CD14-positive monocyte (primary cell): Measurements from ENCODE around the gene IGF1. TPM values are rescaled to one million over a fixed set of nuclear protein-coding genes. Genes with fewer than 3 reads are reported as not detected.
"Not testable (repeated sequence)": the region's sequence is repeated elsewhere in the genome, so short reads cannot be mapped to it uniquely, and the experiment has no call there.

Experiments
- DNase-seq, 3 donors: peaks; one replicate each; pipeline ENCODE4 v3.0.0-alpha.2; 2011 to 2022
- H2AFZ ChIP-seq: 2 replicates; pipeline ENCODE4 v1.6.0; 2012; ENCODE audit warnings: mild to moderate bottlenecking, low read depth, low read length, inconsistent platforms; ENCODE audit not compliant: insufficient read depth, poor library complexity, severe bottlenecking
- H3K27ac ChIP-seq, 2 donors: 1 replicate in 1 of 2; 2 replicates in 1 of 2; pipeline ENCODE4 v1.5.1; 2012 to 2013; ENCODE audit warnings: low read length in 2 of 2, control low read depth in 1 of 2, inconsistent platforms in 1 of 2, low read depth in 1 of 2, mild to moderate bottlenecking in 1 of 2
- H3K27me3 ChIP-seq, 2 donors: one replicate each; pipeline versions ENCODE4 v1.6.0 to v1.6.1; 2011 to 2013; ENCODE audit warnings: low read length in 2 of 2; ENCODE audit not compliant: control insufficient read depth in 2 of 2, insufficient read depth in 2 of 2
- H3K36me3 ChIP-seq, 2 donors: replicated peaks in 1 of 2; 1 replicate in 1 of 2; 2 replicates in 1 of 2; pipeline versions ENCODE4 v1.5.1 to v1.6.1; 2012 to 2013; ENCODE audit warnings: low read length in 2 of 2, control low read depth in 1 of 2, inconsistent platforms in 1 of 2, mild to moderate bottlenecking in 1 of 2; ENCODE audit not compliant: insufficient read depth in 2 of 2, control insufficient read depth in 1 of 2
- H3K4me1 ChIP-seq, 2 donors: 1 replicate in 1 of 2; 2 replicates in 1 of 2; pipeline versions ENCODE4 v1.5.1 to v1.6.1; 2012 to 2013; ENCODE audit warnings: low read length in 2 of 2, control low read depth in 1 of 2, inconsistent platforms in 1 of 2, mild to moderate bottlenecking in 1 of 2, moderate library complexity in 1 of 2; ENCODE audit not compliant: insufficient read depth in 2 of 2, control insufficient read depth in 1 of 2
- H3K4me2 ChIP-seq: replicated peaks from 2 replicates; pipeline ENCODE3; 2012; ENCODE audit warnings: low read length, moderate library complexity, mild to moderate bottlenecking; ENCODE audit not compliant: poor library complexity, severe bottlenecking; ENCODE audit errors: extremely low read depth
- H3K4me3 ChIP-seq, 3 experiments: fragments of 200-600 bp in 1 of 3; sonication (generic) in 1 of 3; replicated peaks in 1 of 3; 1 replicate in 2 of 3; 2 replicates in 1 of 3; pipeline ENCODE4 v1.5.1; 2011 to 2013; ENCODE audit warnings: low read length in 3 of 3, mild to moderate bottlenecking in 3 of 3, control low read depth in 2 of 3, low read depth in 2 of 3, inconsistent platforms in 1 of 3, moderate library complexity in 1 of 3
- H3K79me2 ChIP-seq: 2 replicates; pipeline ENCODE4 v1.6.0; 2012; ENCODE audit warnings: mild to moderate bottlenecking, control low read depth, inconsistent platforms, low read length, moderate library complexity; ENCODE audit not compliant: insufficient read depth
- H3K9ac ChIP-seq: 2 replicates; pipeline ENCODE4 v1.6.0; 2017; ENCODE audit warnings: low read length, mild to moderate bottlenecking; ENCODE audit not compliant: insufficient read depth, poor library complexity, severe bottlenecking
- H3K9me3 ChIP-seq, 2 donors: replicated peaks in 1 of 2; 1 replicate in 1 of 2; 2 replicates in 1 of 2; pipeline versions ENCODE4 v1.5.1 to v1.6.1; 2012 to 2013; ENCODE audit warnings: low read length in 2 of 2, control low read depth in 1 of 2; ENCODE audit not compliant: control insufficient read depth in 1 of 2, insufficient read depth in 1 of 2
- H4K20me1 ChIP-seq: 2 replicates; pipeline ENCODE4 v1.6.0; 2012; ENCODE audit warnings: mild to moderate bottlenecking, low read length, control low read depth, moderate library complexity; ENCODE audit not compliant: insufficient read depth
- H3K27ac Mint-ChIP-seq, 7 donors: one replicate each; pipeline ENCODE4 v1.8.0; 2020; ENCODE audit warnings: mild to moderate bottlenecking in 7 of 7, mixed read lengths in 7 of 7, moderate library complexity in 6 of 7, inconsistent platforms in 2 of 7
- H3K27me3 Mint-ChIP-seq, 3 donors: one replicate each; pipeline ENCODE4 v1.8.0; 2021 to 2022; ENCODE audit warnings: low read depth in 3 of 3, mild to moderate bottlenecking in 3 of 3, mixed read lengths in 3 of 3, moderate library complexity in 3 of 3, inconsistent platforms in 1 of 3
- H3K36me3 Mint-ChIP-seq, 2 donors: one replicate each; pipeline ENCODE4 v1.8.0; 2020; ENCODE audit warnings: mixed read lengths in 2 of 2, inconsistent platforms in 1 of 2, mild to moderate bottlenecking in 1 of 2
- H3K4me1 Mint-ChIP-seq: one replicate; pipeline ENCODE4 v1.8.0; 2020; ENCODE audit warnings: mild to moderate bottlenecking, mixed read lengths
- H3K4me3 Mint-ChIP-seq, 2 donors: one replicate each; pipeline ENCODE4 v1.8.0; 2020; ENCODE audit warnings: mild to moderate bottlenecking in 2 of 2, mixed read lengths in 2 of 2, moderate library complexity in 1 of 2
- H3K9me3 Mint-ChIP-seq, 7 donors: one replicate each; pipeline ENCODE4 v1.8.0; 2020 to 2022; ENCODE audit warnings: mixed read lengths in 7 of 7, mild to moderate bottlenecking in 6 of 7, moderate library complexity in 6 of 7, inconsistent platforms in 2 of 7
- WGBS: methylation state at CpG from one replicate; pipeline ENCODE4 v1.1.5; 2013; ENCODE audit warnings: missing lambda C conversion rate; ENCODE audit not compliant: insufficient coverage; 5-methylcytosine and 5-hydroxymethylcytosine counted together
- intact Hi-C, 2 donors: fragments of 100-400 bp; cut with micrococcal nuclease; formaldehyde crosslinking; loops; one replicate each; pipeline versions ENCODE4 v1.15.0 to v1.15.1; 2023
- polyA plus RNA-seq, 3 donors: library from polyadenylated mRNA; depleted of rRNA in 1 of 3; unstranded in 2 of 3; stranded (reverse) in 1 of 3; fragments of 300-500 nt in 2 of 3; fragments of >200 nt in 1 of 3; fragmentation: Illumina TruSeq in 2 of 3; gene quantifications; 1 replicate in 2 of 3; 2 replicates in 1 of 3; pipeline ENCODE4 v1.2.3, GENCODE V29; 2012 to 2021
- TF ChIP-seq, protein P1 (sequence below): fragments of 200-600 bp; IDR thresholded peaks from one replicate; pipeline ENCODE4 v1.8.0; 2022; ENCODE audit warnings: antibody characterized with exemption, mild to moderate bottlenecking

The IGF1 gene
- polyA plus RNA-seq, 3 donors: not detected

DNA sequence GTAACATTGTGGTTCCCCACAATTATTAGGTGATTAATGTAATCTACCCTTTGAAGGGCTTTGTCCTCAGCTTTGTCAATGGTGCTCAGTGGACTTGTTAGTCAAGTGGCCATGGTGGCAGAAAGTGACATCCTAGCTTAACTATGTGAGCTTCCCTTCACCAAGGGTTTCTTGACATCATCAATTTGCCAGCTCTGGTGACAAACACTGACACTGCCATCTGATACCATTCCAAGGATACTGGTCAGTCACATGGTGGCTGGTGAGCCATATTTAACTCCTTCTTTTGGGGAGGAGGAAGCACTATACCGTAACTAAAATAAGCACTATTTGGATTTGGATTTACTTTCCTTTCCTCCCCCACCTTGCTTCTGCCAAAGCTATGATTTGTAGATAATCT is 115.7 kb downstream of the IGF1 start:
- Histone ChIP-seq H3K9me3 (peaks cover 5 to 11% of the 10 kb centered on the region in 2 donors), H3K9ac (no peak overlapping the region), H2AFZ (no peak overlapping the region), H3K27me3 (no peaks in the 10 kb centered on the region), H3K4me1 (no peaks in the 10 kb centered on the region), H3K27ac (no peak overlapping the region), H4K20me1 (no peaks in the 10 kb centered on the region), H3K4me3 (no peak overlapping the region), H3K79me2 (no peaks in the 10 kb centered on the region), H3K36me3 (no peaks in the 10 kb centered on the region), H3K4me2 (no peak overlapping the region)
- TF ChIP-seq, protein P1, sequence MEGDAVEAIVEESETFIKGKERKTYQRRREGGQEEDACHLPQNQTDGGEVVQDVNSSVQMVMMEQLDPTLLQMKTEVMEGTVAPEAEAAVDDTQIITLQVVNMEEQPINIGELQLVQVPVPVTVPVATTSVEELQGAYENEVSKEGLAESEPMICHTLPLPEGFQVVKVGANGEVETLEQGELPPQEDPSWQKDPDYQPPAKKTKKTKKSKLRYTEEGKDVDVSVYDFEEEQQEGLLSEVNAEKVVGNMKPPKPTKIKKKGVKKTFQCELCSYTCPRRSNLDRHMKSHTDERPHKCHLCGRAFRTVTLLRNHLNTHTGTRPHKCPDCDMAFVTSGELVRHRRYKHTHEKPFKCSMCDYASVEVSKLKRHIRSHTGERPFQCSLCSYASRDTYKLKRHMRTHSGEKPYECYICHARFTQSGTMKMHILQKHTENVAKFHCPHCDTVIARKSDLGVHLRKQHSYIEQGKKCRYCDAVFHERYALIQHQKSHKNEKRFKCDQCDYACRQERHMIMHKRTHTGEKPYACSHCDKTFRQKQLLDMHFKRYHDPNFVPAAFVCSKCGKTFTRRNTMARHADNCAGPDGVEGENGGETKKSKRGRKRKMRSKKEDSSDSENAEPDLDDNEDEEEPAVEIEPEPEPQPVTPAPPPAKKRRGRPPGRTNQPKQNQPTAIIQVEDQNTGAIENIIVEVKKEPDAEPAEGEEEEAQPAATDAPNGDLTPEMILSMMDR: no peak
- H3K36me3 Mint-ChIP-seq: no peaks in the 10 kb centered on the region
- H3K9me3 Mint-ChIP-seq: peaks cover 0 to 15% (median 5%) of the 10 kb centered on the region in 7 donors
- intact Hi-C loops: no loop called here
- H3K4me3 Mint-ChIP-seq: no peak overlapping the region
- peaks cover 0 to 5% (median 2%) of the 10 kb centered on the region in 3 donors for H3K27me3 Mint-ChIP-seq
- H3K4me1 Mint-ChIP-seq: no peaks in the 10 kb centered on the region
- DNase-seq: no peak
- no peak overlapping the region for H3K27ac Mint-ChIP-seq
- WGBS: no CpG with 5 or more reads among the region's 1 CpG

DNA sequence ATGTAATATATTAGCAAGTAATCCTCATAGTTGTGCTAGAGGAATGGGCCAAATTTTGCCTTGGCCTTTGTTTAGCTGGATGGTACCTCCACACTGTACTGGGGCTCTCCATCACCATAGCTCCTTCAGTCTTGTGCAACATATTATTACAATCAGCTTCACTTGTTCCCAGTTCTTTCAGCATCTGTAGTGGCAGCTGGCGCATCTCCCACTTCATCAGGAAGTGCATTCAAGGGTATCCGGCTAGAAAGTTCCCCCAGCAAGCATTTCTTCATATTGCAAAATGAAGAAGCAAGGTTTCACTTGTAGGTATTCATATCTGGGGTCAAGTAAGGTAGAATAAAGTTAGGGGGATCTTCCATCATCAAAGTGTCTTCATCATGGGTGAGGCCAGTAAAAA is 123.7 kb downstream of the IGF1 start:
- no peak overlapping the region for H3K27ac Mint-ChIP-seq
- Histone ChIP-seq H3K9me3 (peaks cover 6 to 13% of the 10 kb centered on the region in 2 donors), H4K20me1 (no peaks in the 10 kb centered on the region), H3K4me2 (no peak overlapping the region), H2AFZ (no peak overlapping the region), H3K9ac (no peak overlapping the region), H3K79me2 (no peaks in the 10 kb centered on the region), H3K4me1 (no peaks in the 10 kb centered on the region), H3K4me3 (no peak overlapping the region), H3K27me3 (no peaks in the 10 kb centered on the region), H3K27ac (no peak overlapping the region), H3K36me3 (no peaks in the 10 kb centered on the region)
- no peaks in the 10 kb centered on the region for H3K36me3 Mint-ChIP-seq
- peaks cover 1 to 5% (median 4%) of the 10 kb centered on the region in 3 donors for H3K27me3 Mint-ChIP-seq
- no peak for DNase-seq
- intact Hi-C loops: no loop called here
- H3K4me1 Mint-ChIP-seq: no peaks in the 10 kb centered on the region
- WGBS: no CpG with 5 or more reads among the region's 2 CpGs
- TF ChIP-seq, protein P1: no peak
- H3K9me3 Mint-ChIP-seq: peaks cover 11 to 21% (median 14%) of the 10 kb centered on the region in 7 donors
- H3K4me3 Mint-ChIP-seq: no peak overlapping the region

DNA sequence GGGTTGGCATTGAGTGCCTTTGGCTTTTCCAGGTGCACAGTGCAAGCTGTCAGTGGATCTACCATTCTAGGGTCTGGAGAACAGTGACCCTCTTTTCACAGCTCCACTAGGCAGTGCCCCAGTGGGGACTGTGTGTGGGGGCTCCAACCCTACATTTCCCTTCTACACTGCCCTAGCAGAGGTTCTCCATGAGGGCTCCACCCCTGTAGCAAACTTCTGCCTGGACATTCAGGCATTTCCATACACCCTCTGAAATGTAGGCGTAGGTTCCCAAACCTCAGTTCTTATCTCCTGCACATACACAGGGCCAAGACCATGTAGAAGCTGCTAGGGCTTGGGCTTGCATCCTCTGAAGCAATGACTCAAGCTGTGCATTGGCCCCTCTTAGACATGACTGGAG is 126.1 kb downstream of the IGF1 start:
- H3K27me3 Mint-ChIP-seq, H3K4me3 Mint-ChIP-seq, H2AFZ ChIP-seq, H3K27ac Mint-ChIP-seq, H3K79me2 ChIP-seq, H3K4me1 Mint-ChIP-seq, H3K27ac ChIP-seq, H3K4me3 ChIP-seq, H3K9ac ChIP-seq, H4K20me1 ChIP-seq, H3K36me3 ChIP-seq, H3K4me1 ChIP-seq, H3K4me2 ChIP-seq, intact Hi-C loops, H3K36me3 Mint-ChIP-seq, H3K27me3 ChIP-seq, DNase-seq: not testable (repeated sequence)
- 100% methylated on average over 1 of the region's 1 CpG for WGBS
- H3K9me3 ChIP-seq: peaks cover 6 to 13% of the 10 kb centered on the region in 2 donors
- peaks cover 11 to 21% (median 14%) of the 10 kb centered on the region in 7 donors for H3K9me3 Mint-ChIP-seq
